Endothelial cell of umbilical vein (primary cell): Measurements from ENCODE around the gene AJAP1. TPM values are rescaled to one million over a fixed set of nuclear protein-coding genes. Genes with fewer than 3 reads are reported as not detected.

Source experiments
- Bru-seq: library from RNA; stranded (reverse); fragments of 400-500 nt; gene quantifications from one replicate; lab custom pipeline; 2021; lab: Mats Ljungman, UMichigan
- BruChase-seq, 2 experiments: library from RNA; stranded (reverse); fragments of 400-500 nt; gene quantifications; one replicate each; lab custom pipeline; 2021; lab: Mats Ljungman, UMichigan
- BruUV-seq: library from RNA; stranded (reverse); fragments of 400-500 nt; replicated peaks from 2 replicates; lab custom pipeline; 2021; lab: Mats Ljungman, UMichigan
- CTCF ChIA-PET: fragments of 300-600, 350-600 bp; sonication (Branson Sonifier 250); formaldehyde crosslinking; loops from one replicate; lab custom pipeline; 2021; ENCODE audit warnings: antibody characterized with exemption, inconsistent platforms; lab: Charles Lee
- POLR2A ChIA-PET: fragments of 300-600, 350-600 bp; sonication (Branson Sonifier 250); formaldehyde crosslinking; loops from one replicate; lab custom pipeline; 2021; ENCODE audit warnings: antibody characterized with exemption, inconsistent platforms; lab: Charles Lee
- DNase-seq: peaks from one replicate; pipeline ENCODE4 v3.0.0-alpha.2; 2011; ENCODE audit warnings: low read depth, low spot score
- FAIRE-seq: peaks from 2 replicates; lab custom pipeline; 2011; peaks lifted over from hg19 to GRCh38; lab: Jason Lieb, UNC
- H2AFZ ChIP-seq: 2 replicates; pipeline ENCODE4 v1.6.0; 2012; ENCODE audit warnings: low read depth, low read length, control low read depth, inconsistent platforms
- H3K27ac ChIP-seq: 2 replicates; pipeline ENCODE4 v1.5.1; 2011; ENCODE audit warnings: low read depth, mild to moderate bottlenecking, control low read depth, low read length, moderate library complexity; ENCODE audit not compliant: insufficient read depth
- H3K27me3 ChIP-seq, 2 experiments: 2 replicates each; pipeline versions ENCODE4 v1.6.0 to v1.6.1; 2011; ENCODE audit warnings: low read length in 2 of 2, mixed read lengths in 1 of 2; ENCODE audit not compliant: control insufficient read depth in 2 of 2, insufficient read depth in 2 of 2
- H3K36me3 ChIP-seq, 2 experiments: 2 replicates in 1 of 2; 3 replicates in 1 of 2; pipeline ENCODE4 v1.5.1; 2011; ENCODE audit warnings: low read length in 2 of 2, mild to moderate bottlenecking in 1 of 2, moderate library complexity in 1 of 2; ENCODE audit not compliant: control insufficient read depth in 2 of 2, insufficient read depth in 2 of 2; ENCODE audit errors: extremely low read depth in 1 of 2
- H3K4me1 ChIP-seq: 3 replicates; pipeline ENCODE4 v1.5.1; 2011; ENCODE audit warnings: mild to moderate bottlenecking, low read length; ENCODE audit not compliant: control insufficient read depth, insufficient read depth; ENCODE audit errors: extremely low read depth
- H3K4me2 ChIP-seq: 2 replicates; pipeline ENCODE4 v1.6.1; 2011; ENCODE audit warnings: low read length, control low read depth, mixed read lengths; ENCODE audit not compliant: insufficient read depth
- H3K4me3 ChIP-seq, 3 experiments: fragments of 200-600 bp in 1 of 3; sonication (generic), shearing (Covaris generic) in 1 of 3; replicated peaks in 1 of 3; 2 replicates each; pipeline ENCODE4 v1.5.1; 2011 to 2016; ENCODE audit warnings: control low read depth in 3 of 3, low read length in 3 of 3, mild to moderate bottlenecking in 2 of 3, inconsistent platforms in 1 of 3, low read depth in 1 of 3, moderate library complexity in 1 of 3; ENCODE audit not compliant: insufficient read depth in 1 of 3
- H3K79me2 ChIP-seq: 2 replicates; pipeline ENCODE4 v1.6.0; 2012; ENCODE audit warnings: low read length, inconsistent platforms; ENCODE audit not compliant: control insufficient read depth, insufficient read depth
- H3K9ac ChIP-seq: replicated peaks from 2 replicates; pipeline ENCODE3; 2011; ENCODE audit warnings: low read length, control low read depth; ENCODE audit not compliant: insufficient read depth; ENCODE audit errors: extremely low read depth
- H3K9me1 ChIP-seq: replicated peaks from 3 replicates; pipeline ENCODE4 v1.6.0; 2011; ENCODE audit warnings: mild to moderate bottlenecking, low read length; ENCODE audit not compliant: control insufficient read depth, insufficient read depth; ENCODE audit errors: extremely low read depth
- H3K9me3 ChIP-seq: replicated peaks from 2 replicates; pipeline ENCODE4 v1.5.1; 2012; ENCODE audit warnings: low read length, inconsistent platforms; ENCODE audit not compliant: control insufficient read depth, insufficient read depth
- H4K20me1 ChIP-seq: replicated peaks from 2 replicates; pipeline ENCODE3; 2011; ENCODE audit warnings: mild to moderate bottlenecking, low read length; ENCODE audit not compliant: control insufficient read depth, insufficient read depth; ENCODE audit errors: extremely low read depth
- CTCF ChIP-seq, 2 donors: IDR thresholded peaks; 1 replicate in 1 of 2; 2 replicates in 1 of 2; pipeline ENCODE4 v1.5.1; 2011; ENCODE audit warnings: low read length in 2 of 2, mild to moderate bottlenecking in 2 of 2, moderate library complexity in 2 of 2, control low read depth in 1 of 2, inconsistent platforms in 1 of 2, low read depth in 1 of 2; ENCODE audit not compliant: insufficient read depth in 1 of 2; ENCODE audit errors: extremely low read depth in 1 of 2
- EZH2 ChIP-seq: IDR thresholded peaks from 2 replicates; pipeline ENCODE4 v1.6.1; 2012; ENCODE audit warnings: borderline replicate concordance, low read depth, mild to moderate bottlenecking, moderate library complexity, low read length, inconsistent platforms; ENCODE audit not compliant: severe bottlenecking
- FOS ChIP-seq: IDR thresholded peaks from 2 replicates; pipeline ENCODE4 v1.6.1; 2011; ENCODE audit warnings: mild to moderate bottlenecking, low read length, moderate library complexity, borderline replicate concordance; ENCODE audit not compliant: insufficient read depth
- GATA2 ChIP-seq: IDR thresholded peaks from 2 replicates; pipeline ENCODE4 v1.7.0; 2011; ENCODE audit warnings: low read depth, mild to moderate bottlenecking, moderate library complexity, mixed read lengths, low read length; ENCODE audit not compliant: insufficient read length, insufficient read depth
- JUN ChIP-seq: IDR thresholded peaks from 2 replicates; pipeline ENCODE4 v1.6.1; 2011; ENCODE audit warnings: borderline replicate concordance, low read depth; ENCODE audit not compliant: insufficient read length, insufficient read depth
- MAX ChIP-seq: IDR thresholded peaks from 2 replicates; pipeline ENCODE4 v1.6.1; 2011; ENCODE audit not compliant: insufficient read depth, insufficient read length
- MYC ChIP-seq: IDR thresholded peaks from one replicate; pipeline ENCODE4 v1.6.1; 2011; ENCODE audit warnings: mild to moderate bottlenecking, low read depth, low read length
- POLR2A ChIP-seq: IDR thresholded peaks from 2 replicates; pipeline ENCODE4 v1.6.1; 2012; ENCODE audit warnings: low read depth, mild to moderate bottlenecking, control low read depth, low read length
- POLR2AphosphoS5 ChIP-seq: IDR thresholded peaks from 2 replicates; pipeline ENCODE4 v1.6.1; 2012; ENCODE audit warnings: low read depth, mild to moderate bottlenecking, control low read depth, low read length, moderate library complexity; ENCODE audit not compliant: insufficient read depth
- dilution Hi-C: fragments of 300-500 bp; cut with MboI; formaldehyde crosslinking; loops from one replicate; pipeline ENCODE4 v1.15.0; 2019; ENCODE audit warnings: low sequenced_read_pairs; ENCODE audit not compliant: extremely low pct_ligation_motif_present
- intact Hi-C: fragments of 100-400 bp; cut with micrococcal nuclease; formaldehyde crosslinking; loops from one replicate; pipeline ENCODE4 v1.10.0; 2022
- long read RNA-seq: library from polyadenylated mRNA; stranded (forward); transcript quantifications from one replicate; pipeline ENCODE4 v2.0.0, GENCODE V29; 2021
- polyA minus RNA-seq, 3 experiments: library from RNA; depleted of rRNA, polyadenylated mRNA; stranded (reverse); fragments of >200 nt; gene quantifications; 1 replicate in 1 of 3; 2 replicates in 2 of 3; pipeline ENCODE4 v1.2.3, GENCODE V29; 2011
- polyA plus RNA-seq, 4 experiments: library from polyadenylated mRNA; depleted of rRNA in 3 of 4; stranded (reverse) in 3 of 4; unstranded in 1 of 4; fragments of >200 nt; gene quantifications; 2 replicates each; pipeline versions ENCODE4 v1.2.1 to v1.2.3, GENCODE V29; 2011 to 2012; ENCODE audit warnings: missing spikeins in 1 of 4
- total RNA-seq: library from RNA; stranded (reverse); gene quantifications from 2 replicates; pipeline ENCODE4 v1.2.3, GENCODE V29; 2021

The AJAP1 gene
- not detected in 2 replicates for total RNA-seq
- not detected in 2 replicates for polyA plus RNA-seq
- polyA plus RNA-seq (2011; cell fraction: cytosol; rRNA removed): not detected in 2 replicates
- not detected in 2 replicates for polyA plus RNA-seq (2011; cell fraction: nucleus; rRNA removed)
- polyA plus RNA-seq (2012): not detected in 2 replicates
- not detected in 2 replicates for polyA minus RNA-seq
- polyA minus RNA-seq (2011; cell fraction: cytosol; rRNA and poly(A)+ RNA removed): not detected
- not detected in 2 replicates for polyA minus RNA-seq (2011; cell fraction: nucleus; rRNA and poly(A)+ RNA removed)
- Bru-seq, nascent RNA: percentile 9 among the genes with signal in this experiment
- not detected for BruChase-seq, experiment 1, labeled RNA remaining after a 6-hour chase
- BruChase-seq, experiment 2, labeled RNA remaining after a 2-hour chase: percentile 1 among the genes with signal in this experiment
- long read RNA-seq: 0 reads

GRCh38 chr1:4653796-4654725, at the start of gene AJAP1:
TSS of gene AJAP1 (plus strand) at chr1:4654609. CDS start at chr1:4655426, 817 bp downstream.
- DNase-seq (no peak), FAIRE-seq (no peak)
- no peaks in the 10 kb centered on the region for H3K4me1 ChIP-seq
- peaks cover 23 to 24% of the 10 kb centered on the region in 2 experiments for H3K27me3 ChIP-seq
- H3K9me1 ChIP-seq: no peaks in the 10 kb centered on the region
- no peaks in the 10 kb centered on the region for H3K36me3 ChIP-seq
- H3K4me2 ChIP-seq: no peak within 1 kb of the TSS
- H3K9ac ChIP-seq: no peak within 1 kb of the TSS
- H2AFZ ChIP-seq: no peak within 1 kb of the TSS
- dilution Hi-C loops: no loop called here
- intact Hi-C loops: loop anchor here (2.0 kb wide), 1 partner anchor 1263 kb away; no protein-coding TSS in a partner anchor
- CTCF ChIA-PET: interaction anchor here (1.6 kb wide), 1 partner anchor 1321 kb away, joined by 5 read pairs; no protein-coding TSS in a partner anchor
- H3K4me3 ChIP-seq: no peak within 1 kb of the TSS
- H3K79me2 ChIP-seq: no peaks in the 10 kb centered on the region
- no TSS peak for BruUV-seq
- H3K9me3 ChIP-seq: no peaks in the 10 kb centered on the region
- H3K27ac ChIP-seq: no peak within 1 kb of the TSS
- TF ChIP-seq GATA2 (no peak), EZH2 (peak; percentile 41), FOS (no peak), POLR2A (no peak)
- no peaks in the 10 kb centered on the region for H4K20me1 ChIP-seq
- POLR2A ChIA-PET: no interaction called here

- ChIA-PET CTCF (no interaction called here), POLR2A (no interaction called here)
- H3K9me1 ChIP-seq: no peaks in the 10 kb centered on the region
- H3K27ac ChIP-seq: no peak overlapping the region
- no peak overlapping the region for H3K9ac ChIP-seq
- no peaks in the 10 kb centered on the region for H3K4me1 ChIP-seq
- no peak overlapping the region for H3K4me2 ChIP-seq
- H3K27me3 ChIP-seq: no peaks in the 10 kb centered on the region
- no peaks in the 10 kb centered on the region for H4K20me1 ChIP-seq
- dilution Hi-C loops (no loop called here), intact Hi-C loops (no loop called here)
- H3K79me2 ChIP-seq: no peaks in the 10 kb centered on the region
- DNase-seq (no peak), FAIRE-seq (no peak)
- H2AFZ ChIP-seq: no peak overlapping the region
- no peak overlapping the region for H3K4me3 ChIP-seq
- TF ChIP-seq POLR2AphosphoS5 (no peak), POLR2A (no peak), CTCF (IDR thresholded peaks at IDR 0.05; ENCODE audit: extremely low read depth in 1 of 2, insufficient read depth in 1 of 2, low read depth in 1 of 2, low read length in 2 of 2) (no peak), FOS (no peak), EZH2 (no peak), JUN (no peak), MYC (no peak), GATA2 (no peak), MAX (no peak)
- no peaks in the 10 kb centered on the region for H3K36me3 ChIP-seq
- peaks cover 1% of the 10 kb centered on the region for H3K9me3 ChIP-seq
- no TSS peak for BruUV-seq
Observed at GRCh38 chr1:4605158-4605557, 49.3 kb upstream of the AJAP1 start.
